HEK293 (cell line): ENCODE measurements around the gene AKAP1.

Experiments
- PRDM10 ChIP-seq: fragments of 450-650 bp; formaldehyde crosslinking; IDR thresholded peaks from 2 replicates; pipeline ENCODE4 v1.5.1; 2016; ENCODE audit warnings: missing biosample characterization, missing genetic modification characterization
- ZFP37 ChIP-seq: fragments of 450-650 bp; formaldehyde crosslinking; IDR thresholded peaks from 2 replicates; pipeline ENCODE4 v1.5.1; 2016; ENCODE audit warnings: missing biosample characterization, missing genetic modification characterization
- ZNF169 ChIP-seq: fragments of 450-650 bp; formaldehyde crosslinking; IDR thresholded peaks from 2 replicates; pipeline ENCODE4 v1.5.1; 2016; ENCODE audit warnings: missing biosample characterization, missing genetic modification characterization
- ZNF274 ChIP-seq, 2 experiments: fragments of 200-500 bp in 1 of 2; fragments of 450-650 bp in 1 of 2; sonication (Bioruptor generic) in 1 of 2; formaldehyde crosslinking in 1 of 2; IDR thresholded peaks; 2 replicates each; pipeline versions ENCODE4 v1.5.1 to v1.6.1; 2014 to 2016; ENCODE audit warnings: borderline replicate concordance in 1 of 2, inconsistent platforms in 1 of 2, low read length in 1 of 2, missing biosample characterization in 1 of 2, missing genetic modification characterization in 1 of 2
- ZNF292 ChIP-seq: fragments of 450-650 bp; formaldehyde crosslinking; IDR thresholded peaks from 2 replicates; pipeline ENCODE4 v1.5.1; 2016; ENCODE audit warnings: low read depth, missing biosample characterization, missing genetic modification characterization, borderline replicate concordance
- ZNF341 ChIP-seq: fragments of 450-650 bp; formaldehyde crosslinking; IDR thresholded peaks from 2 replicates; pipeline ENCODE4; 2016; ENCODE audit warnings: low read depth, missing biosample characterization, missing genetic modification characterization
- ZNF449 ChIP-seq: fragments of 450-650 bp; formaldehyde crosslinking; IDR thresholded peaks from 2 replicates; pipeline ENCODE4 v1.5.1; 2017; ENCODE audit warnings: missing biosample characterization, mild to moderate bottlenecking, missing genetic modification characterization, moderate library complexity
- TF ChIP-seq, protein P1 (sequence below): fragments of 450-650 bp; formaldehyde crosslinking; IDR thresholded peaks from 2 replicates; pipeline ENCODE4 v1.5.1; 2016; ENCODE audit warnings: missing biosample characterization, missing genetic modification characterization
- TF ChIP-seq, protein P2 (sequence below): fragments of 450-650 bp; formaldehyde crosslinking; IDR thresholded peaks from 2 replicates; pipeline ENCODE4 v1.5.1; 2016; ENCODE audit warnings: missing biosample characterization, missing genetic modification characterization
- TF ChIP-seq, protein P3 (sequence below): fragments of 450-650 bp; formaldehyde crosslinking; IDR thresholded peaks from 2 replicates; pipeline ENCODE4 v1.5.1; 2016; ENCODE audit warnings: missing biosample characterization, missing genetic modification characterization

DNA sequence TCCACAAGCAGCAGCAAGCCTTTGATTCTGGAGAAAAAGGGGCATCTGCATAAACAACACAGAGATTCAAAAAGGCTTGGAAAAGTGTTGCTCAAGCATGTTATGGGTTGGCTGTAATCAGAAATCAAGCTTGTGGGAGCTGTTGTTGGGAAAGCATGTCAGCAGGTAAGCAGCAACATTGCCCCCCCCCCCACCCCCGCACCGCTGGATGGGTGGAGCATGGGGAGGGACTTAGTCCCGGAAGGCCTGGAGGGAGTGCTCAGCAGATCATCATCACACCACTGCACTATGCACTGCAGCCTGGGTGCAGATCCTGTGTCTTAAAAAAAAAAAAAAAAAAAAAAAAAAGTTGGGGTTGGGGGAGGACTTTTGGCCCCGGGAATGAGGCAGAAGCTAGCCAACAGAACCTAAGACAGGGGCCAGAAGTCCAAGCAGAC lies 16.8 kb upstream of the AKAP1 start:
- TF ChIP-seq ZNF341 (tag by site-specific recombination), result no peak
- no peak for TF ChIP-seq ZNF449
- TF ChIP-seq, protein P1, sequence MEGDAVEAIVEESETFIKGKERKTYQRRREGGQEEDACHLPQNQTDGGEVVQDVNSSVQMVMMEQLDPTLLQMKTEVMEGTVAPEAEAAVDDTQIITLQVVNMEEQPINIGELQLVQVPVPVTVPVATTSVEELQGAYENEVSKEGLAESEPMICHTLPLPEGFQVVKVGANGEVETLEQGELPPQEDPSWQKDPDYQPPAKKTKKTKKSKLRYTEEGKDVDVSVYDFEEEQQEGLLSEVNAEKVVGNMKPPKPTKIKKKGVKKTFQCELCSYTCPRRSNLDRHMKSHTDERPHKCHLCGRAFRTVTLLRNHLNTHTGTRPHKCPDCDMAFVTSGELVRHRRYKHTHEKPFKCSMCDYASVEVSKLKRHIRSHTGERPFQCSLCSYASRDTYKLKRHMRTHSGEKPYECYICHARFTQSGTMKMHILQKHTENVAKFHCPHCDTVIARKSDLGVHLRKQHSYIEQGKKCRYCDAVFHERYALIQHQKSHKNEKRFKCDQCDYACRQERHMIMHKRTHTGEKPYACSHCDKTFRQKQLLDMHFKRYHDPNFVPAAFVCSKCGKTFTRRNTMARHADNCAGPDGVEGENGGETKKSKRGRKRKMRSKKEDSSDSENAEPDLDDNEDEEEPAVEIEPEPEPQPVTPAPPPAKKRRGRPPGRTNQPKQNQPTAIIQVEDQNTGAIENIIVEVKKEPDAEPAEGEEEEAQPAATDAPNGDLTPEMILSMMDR (tag by site-specific recombination), result no peak
- TF ChIP-seq, protein P2, sequence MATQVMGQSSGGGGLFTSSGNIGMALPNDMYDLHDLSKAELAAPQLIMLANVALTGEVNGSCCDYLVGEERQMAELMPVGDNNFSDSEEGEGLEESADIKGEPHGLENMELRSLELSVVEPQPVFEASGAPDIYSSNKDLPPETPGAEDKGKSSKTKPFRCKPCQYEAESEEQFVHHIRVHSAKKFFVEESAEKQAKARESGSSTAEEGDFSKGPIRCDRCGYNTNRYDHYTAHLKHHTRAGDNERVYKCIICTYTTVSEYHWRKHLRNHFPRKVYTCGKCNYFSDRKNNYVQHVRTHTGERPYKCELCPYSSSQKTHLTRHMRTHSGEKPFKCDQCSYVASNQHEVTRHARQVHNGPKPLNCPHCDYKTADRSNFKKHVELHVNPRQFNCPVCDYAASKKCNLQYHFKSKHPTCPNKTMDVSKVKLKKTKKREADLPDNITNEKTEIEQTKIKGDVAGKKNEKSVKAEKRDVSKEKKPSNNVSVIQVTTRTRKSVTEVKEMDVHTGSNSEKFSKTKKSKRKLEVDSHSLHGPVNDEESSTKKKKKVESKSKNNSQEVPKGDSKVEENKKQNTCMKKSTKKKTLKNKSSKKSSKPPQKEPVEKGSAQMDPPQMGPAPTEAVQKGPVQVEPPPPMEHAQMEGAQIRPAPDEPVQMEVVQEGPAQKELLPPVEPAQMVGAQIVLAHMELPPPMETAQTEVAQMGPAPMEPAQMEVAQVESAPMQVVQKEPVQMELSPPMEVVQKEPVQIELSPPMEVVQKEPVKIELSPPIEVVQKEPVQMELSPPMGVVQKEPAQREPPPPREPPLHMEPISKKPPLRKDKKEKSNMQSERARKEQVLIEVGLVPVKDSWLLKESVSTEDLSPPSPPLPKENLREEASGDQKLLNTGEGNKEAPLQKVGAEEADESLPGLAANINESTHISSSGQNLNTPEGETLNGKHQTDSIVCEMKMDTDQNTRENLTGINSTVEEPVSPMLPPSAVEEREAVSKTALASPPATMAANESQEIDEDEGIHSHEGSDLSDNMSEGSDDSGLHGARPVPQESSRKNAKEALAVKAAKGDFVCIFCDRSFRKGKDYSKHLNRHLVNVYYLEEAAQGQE, result no peak
- TF ChIP-seq ZNF169, result no peak
- TF ChIP-seq ZNF292, result no peak
- TF ChIP-seq ZFP37 (tag by site-specific recombination), result no peak
- TF ChIP-seq, protein P3, sequence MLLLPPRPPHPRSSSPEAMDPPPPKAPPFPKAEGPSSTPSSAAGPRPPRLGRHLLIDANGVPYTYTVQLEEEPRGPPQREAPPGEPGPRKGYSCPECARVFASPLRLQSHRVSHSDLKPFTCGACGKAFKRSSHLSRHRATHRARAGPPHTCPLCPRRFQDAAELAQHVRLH, result no peak
- TF ChIP-seq PRDM10 (tag by site-specific recombination), result no peak
- no peak for TF ChIP-seq ZNF274 (IDR thresholded peaks at IDR 0.05; ENCODE audit: low read length)
- TF ChIP-seq ZNF274 (tag by site-specific recombination; IDR thresholded peaks at IDR 0.05; ENCODE audit: borderline replicate concordance), result no peak
